GM12892 (cell line): ENCODE measurements around the gene UCP3.

ENCODE experiments used
- DNase-seq: peaks from one replicate; pipeline ENCODE4 v3.0.0; 2011; ENCODE audit not compliant: insufficient read length
- FAIRE-seq: peaks from 2 replicates; lab custom pipeline; 2011; peaks lifted over from hg19 to GRCh38; lab: Jason Lieb, UNC
- POLR2A ChIP-seq: IDR thresholded peaks from 2 replicates; pipeline ENCODE4 v1.6.1; 2011; ENCODE audit warnings: low read depth, low read length, control low read depth
- POLR2AphosphoS5 ChIP-seq: IDR thresholded peaks from 2 replicates; pipeline ENCODE4 v1.6.1; 2011; ENCODE audit warnings: low read depth, low read length, control low read depth
- TAF1 ChIP-seq: IDR thresholded peaks from 2 replicates; pipeline ENCODE4 v1.6.1; 2011; ENCODE audit warnings: low read depth, mild to moderate bottlenecking, control low read depth, low read length, borderline replicate concordance

Gene UCP3

GRCh38 chr11:74025467-74026166 is 16.7 kb upstream of the UCP3 start:
- no peak for TF ChIP-seq TAF1
- DNase-seq (no peak), FAIRE-seq (no peak)

- TF ChIP-seq TAF1 (no peak), POLR2A (no peak), POLR2AphosphoS5 (no peak)
- DNase-seq (no peak), FAIRE-seq (no peak)
Measured at GRCh38 chr11:74024261-74025029, 15.6 kb upstream of the UCP3 start.

- no peak for FAIRE-seq
- TF ChIP-seq POLR2AphosphoS5 (no peak), POLR2A (no peak), TAF1 (no peak)
- no peak for DNase-seq
Measured at GRCh38 chr11:74023276-74023675, 14.4 kb upstream of the UCP3 start.

GRCh38 chr11:74022546-74022945 is 13.7 kb upstream of the UCP3 start:
- DNase-seq (no peak), FAIRE-seq (no peak)
- TF ChIP-seq TAF1, result no peak
- no peak for TF ChIP-seq POLR2A
- TF ChIP-seq POLR2AphosphoS5, result no peak

DNA sequence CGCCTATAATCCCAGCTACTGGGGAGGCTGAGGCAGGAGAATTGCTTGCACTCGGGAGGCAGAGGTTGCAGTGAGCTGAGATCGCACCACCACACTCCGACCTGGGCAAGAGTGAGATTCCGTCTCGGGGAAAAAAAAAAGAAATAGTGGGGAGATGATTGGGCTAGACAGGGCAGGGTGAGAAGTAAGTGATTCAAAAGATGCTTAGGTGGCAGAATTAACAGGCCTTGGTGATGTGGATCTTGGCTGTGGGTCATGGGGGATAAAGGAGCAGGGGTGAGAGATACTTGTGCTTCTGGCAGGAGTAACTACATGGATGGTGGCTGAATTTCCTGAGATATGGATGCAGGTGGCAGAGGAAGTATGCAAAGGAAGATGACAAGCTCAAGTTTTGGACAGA is 13.1 kb upstream of the UCP3 start:
- TF ChIP-seq TAF1 (no peak), POLR2AphosphoS5 (no peak), POLR2A (no peak)
- no peak for FAIRE-seq
- DNase-seq, result no peak

- FAIRE-seq, result peak; percentile 33
- no peak for DNase-seq
Measured at GRCh38 chr11:74020539-74020938, 11.7 kb upstream of the UCP3 start.

DNA sequence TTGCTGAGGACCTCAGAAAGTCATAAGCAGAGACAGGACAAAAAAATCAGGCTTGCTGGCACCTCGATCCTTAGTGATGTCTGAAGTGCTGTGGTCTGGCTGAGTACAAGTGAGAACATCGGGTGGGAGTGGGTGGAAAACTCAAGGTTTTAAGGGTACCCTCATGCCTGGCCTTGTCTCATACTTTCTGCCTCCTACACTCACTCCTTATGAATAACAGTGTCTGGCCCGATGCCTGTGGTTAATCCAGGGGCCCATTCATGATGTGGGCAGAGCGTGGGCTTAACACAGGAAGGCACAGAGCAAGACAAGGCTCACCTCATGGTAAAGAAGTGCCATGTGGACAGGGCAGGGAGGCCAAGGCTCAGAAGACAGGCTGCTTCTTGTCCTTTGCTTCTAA is 11.0 kb upstream of the UCP3 start:
- FAIRE-seq, result peak; percentile 80
- no peak for DNase-seq
- no peak for TF ChIP-seq TAF1

More at GRCh38 chr11:74020539-74020938, 11.7 kb upstream of the UCP3 start:
- TF ChIP-seq POLR2A, result no peak
- TF ChIP-seq TAF1, result no peak
- no peak for TF ChIP-seq POLR2AphosphoS5

- FAIRE-seq, result no peak
- no peak for TF ChIP-seq POLR2A
- TF ChIP-seq POLR2AphosphoS5, result no peak
- no peak for DNase-seq
Measured at GRCh38 chr11:74019104-74019738, 10.3 kb upstream of the UCP3 start.

DNA sequence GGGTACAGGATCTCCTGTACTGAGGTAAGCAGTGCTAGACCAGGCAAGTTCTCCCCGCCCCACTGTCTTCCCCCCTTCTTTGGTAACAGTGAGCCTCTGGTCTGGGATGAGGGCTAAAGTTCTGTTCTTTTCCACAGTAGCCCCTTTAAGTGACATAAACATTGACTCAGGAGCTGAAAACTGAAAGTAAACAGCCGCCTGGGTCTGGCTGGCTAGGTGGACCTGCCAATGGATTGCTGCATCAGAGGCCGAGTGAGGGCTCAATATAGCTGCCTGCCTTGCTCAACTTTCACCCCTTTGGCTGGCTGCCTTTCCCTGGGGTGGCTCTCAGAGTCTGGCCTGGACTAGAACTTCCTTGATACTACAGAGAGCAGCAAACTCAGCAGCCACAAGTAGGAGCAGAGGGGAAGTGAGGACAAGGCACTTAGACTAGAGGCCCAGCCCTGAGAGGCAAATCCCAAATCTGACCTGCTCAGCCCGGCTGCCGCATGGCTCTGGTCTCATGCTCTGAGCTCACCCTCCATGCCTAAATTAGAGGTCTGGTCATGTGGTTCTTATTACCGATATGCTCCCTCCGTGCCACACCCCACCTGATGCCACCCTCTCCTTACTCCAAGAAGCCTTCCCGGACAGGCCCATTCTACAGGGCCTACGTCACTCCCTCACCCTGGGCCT is 9.6 kb upstream of the UCP3 start:
- DNase-seq (no peak), FAIRE-seq (no peak)
- TF ChIP-seq POLR2AphosphoS5 (no peak), POLR2A (no peak), TAF1 (no peak)

- FAIRE-seq, result no peak
Measured at GRCh38 chr11:74017631-74018030, 8.7 kb upstream of the UCP3 start.

DNA sequence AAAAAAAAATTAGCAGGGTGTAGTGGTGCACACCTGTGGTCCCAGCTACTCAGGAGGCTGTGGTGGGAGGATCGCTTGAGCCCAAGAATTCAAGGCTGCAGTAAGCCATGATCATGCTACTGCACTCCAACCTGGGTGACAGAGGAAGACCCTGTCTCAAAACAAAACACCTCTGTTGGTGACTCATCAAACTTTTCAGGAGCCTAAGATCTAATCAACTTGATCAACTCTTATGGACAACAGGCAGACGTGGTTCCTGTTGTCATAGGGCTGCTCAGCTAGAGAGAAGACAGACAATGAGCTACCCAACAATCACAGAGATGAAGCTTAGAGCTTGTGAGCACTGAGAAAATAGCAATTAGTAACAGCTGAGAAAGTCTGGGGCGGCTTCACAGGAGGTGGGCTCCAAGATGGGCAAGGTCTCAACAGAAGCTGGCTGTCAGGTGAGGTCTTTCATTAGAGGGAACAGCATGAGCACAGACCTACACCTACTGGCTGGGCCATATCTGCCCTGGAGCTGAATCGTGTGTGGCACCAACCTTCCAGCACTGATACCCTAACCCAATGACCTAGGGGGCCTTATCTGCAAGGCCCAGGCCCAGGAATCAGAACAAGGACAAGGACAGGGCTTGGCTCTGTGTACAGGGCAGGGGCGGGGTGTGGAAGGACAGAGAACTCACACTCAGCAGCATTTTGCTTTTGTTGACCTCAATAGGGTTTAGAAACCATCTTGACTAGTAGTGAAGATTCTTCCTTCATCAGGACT is 7.2 kb upstream of the UCP3 start:
- TF ChIP-seq POLR2A, result no peak
- TF ChIP-seq TAF1, result no peak
- TF ChIP-seq POLR2AphosphoS5, result no peak
- DNase-seq (no peak), FAIRE-seq (no peak)

More at GRCh38 chr11:74017631-74018030, 8.7 kb upstream of the UCP3 start:
- TF ChIP-seq TAF1 (no peak), POLR2A (no peak), POLR2AphosphoS5 (no peak)
- DNase-seq, result no peak

- TF ChIP-seq POLR2AphosphoS5 (no peak), TAF1 (no peak), POLR2A (no peak)
- FAIRE-seq (no peak), DNase-seq (no peak)
Measured at GRCh38 chr11:74014880-74015279, 6.0 kb upstream of the UCP3 start.
